Measurements from ENCODE around the gene TTC23. TPM values are rescaled to one million over a fixed set of nuclear protein-coding genes. Genes with fewer than 3 reads are reported as not detected.

TTC23 gene
- total RNA-seq, 1 experiment from 2014 or later: 8.6 TPM

DNA sequence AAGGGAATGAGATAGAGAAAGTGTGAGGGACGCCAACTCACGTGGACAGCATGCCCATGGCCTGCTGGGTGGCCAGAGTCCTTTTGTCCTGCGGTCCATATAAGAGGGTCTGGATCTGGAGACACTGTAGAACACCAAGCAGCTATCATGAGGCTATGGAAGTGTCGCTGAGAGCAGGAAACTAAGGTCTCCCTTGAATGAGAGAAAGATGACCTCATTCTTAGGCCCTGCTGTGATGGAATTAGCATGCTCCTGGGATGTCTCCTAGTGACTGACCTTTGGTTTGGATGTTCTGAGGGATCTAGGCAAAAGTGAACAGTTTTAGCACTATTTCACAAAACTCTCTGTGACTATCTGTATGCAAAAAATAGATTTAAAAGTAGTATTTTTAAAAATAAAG, 110.1 kb downstream of the TTC23 start:
- no peak for DNase-seq (ENCODE audit: low spot score)

DNA sequence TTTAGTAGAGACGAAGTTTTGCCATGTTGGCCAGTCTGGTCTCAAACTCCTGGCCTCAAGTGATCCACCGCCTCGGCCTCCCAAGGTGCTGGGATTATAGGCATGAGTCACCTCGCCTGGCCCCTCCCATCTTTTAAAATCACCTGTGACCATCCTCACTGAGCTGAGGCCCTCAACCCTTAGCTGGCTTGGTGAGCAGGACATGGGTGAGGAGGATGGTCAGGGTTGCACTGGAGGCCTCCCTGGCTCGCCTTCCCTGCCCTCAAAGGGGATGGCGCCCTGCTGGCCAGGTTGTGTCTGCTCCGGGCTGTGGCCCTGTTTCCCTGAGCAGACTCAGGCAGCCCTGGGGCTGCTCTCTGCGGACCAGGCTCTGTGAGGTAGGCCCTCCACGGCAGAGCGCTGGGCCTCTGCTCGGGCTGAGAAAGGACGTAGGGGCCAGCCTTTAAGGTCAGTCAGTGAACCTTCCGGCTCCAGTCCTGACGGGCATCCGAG, 110.8 kb downstream of the TTC23 start:
- DNase-seq (ENCODE audit: low spot score): no peak

DNA sequence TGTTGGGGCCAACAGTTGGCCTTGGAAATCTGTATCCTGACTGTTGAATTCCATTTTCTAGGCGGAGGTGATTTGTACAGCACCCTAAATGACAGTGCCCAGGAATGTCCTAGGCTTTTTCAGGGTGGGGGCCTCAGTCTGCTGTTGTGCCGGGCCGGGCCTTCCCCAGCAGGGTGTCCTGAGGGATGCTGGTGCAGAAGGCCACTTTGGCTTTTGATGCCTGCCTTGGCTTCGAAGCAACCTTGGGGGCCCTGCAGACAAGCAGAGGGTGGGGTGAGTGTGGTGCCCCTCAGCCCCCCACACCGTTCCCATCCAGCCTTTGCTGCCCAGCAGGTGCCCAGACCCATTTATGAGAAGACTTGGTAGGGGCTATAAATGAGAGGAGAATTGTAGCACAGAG, 111.5 kb downstream of the TTC23 start:
- no peak for DNase-seq (ENCODE audit: low spot score)

DNA sequence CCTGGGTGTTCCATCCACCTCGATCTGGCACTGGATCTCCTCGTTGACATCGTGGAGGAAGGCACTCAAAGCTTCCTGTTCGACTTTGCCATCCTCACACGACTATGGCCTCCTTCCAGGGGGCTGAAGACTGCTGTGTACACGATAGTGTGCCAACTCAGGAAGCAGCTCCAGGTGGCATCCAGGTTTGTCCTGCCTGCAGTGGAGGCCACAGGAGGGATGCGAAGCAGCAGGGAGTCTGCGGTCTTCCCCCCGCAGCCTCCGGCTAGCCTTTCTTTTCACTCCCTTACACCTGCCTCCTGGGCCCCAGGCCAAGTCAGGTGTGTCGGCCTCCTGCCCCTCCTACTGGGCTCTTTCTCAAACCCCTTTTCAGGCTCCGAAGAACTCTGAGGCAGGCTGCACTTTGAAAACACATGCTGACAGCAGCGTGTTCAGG, 112.3 kb downstream of the TTC23 start:
- no peak for DNase-seq (ENCODE audit: low spot score)

DNA sequence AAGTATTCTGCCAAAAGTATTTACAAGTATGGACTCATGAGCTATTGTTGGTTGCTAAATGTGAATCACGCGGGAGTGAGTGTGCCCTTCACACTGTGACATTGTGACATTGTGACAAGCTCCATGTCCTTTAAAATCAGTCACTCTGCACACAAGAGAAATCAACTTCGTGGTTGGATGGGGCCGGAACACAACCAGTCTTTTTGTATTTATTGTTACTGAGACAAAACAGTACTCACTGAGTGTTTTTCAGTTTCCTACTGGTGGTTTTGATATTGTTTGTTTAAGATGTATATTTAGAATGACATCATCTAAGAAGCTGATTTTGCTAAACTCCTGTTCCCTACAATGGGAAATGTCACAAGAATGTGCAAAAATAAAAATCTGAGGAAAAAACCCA, 114.2 kb downstream of the TTC23 start:
- DNase-seq (ENCODE audit: low spot score): no peak

DNA sequence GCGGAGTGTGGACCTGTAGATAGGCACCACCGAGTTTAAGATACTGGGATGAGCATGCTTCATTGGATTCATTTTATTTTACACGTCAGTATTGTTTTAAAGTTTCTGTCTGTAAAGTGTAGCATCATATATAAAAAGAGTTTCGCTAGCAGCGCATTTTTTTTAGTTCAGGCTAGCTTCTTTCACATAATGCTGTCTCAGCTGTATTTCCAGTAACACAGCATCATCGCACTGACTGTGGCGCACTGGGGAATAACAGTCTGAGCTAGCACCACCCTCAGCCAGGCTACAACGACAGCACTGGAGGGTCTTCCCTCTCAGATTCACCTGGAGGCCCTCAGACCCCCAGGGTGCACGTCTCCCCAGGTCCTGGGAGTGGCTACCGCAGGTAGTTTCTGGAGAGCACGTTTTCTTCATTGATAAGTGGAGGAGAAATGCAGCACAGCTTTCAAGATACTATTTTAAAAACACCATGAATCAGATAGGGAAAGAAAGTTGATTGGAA, 115.0 kb downstream of the TTC23 start:
- DNase-seq (ENCODE audit: low spot score): no peak

DNA sequence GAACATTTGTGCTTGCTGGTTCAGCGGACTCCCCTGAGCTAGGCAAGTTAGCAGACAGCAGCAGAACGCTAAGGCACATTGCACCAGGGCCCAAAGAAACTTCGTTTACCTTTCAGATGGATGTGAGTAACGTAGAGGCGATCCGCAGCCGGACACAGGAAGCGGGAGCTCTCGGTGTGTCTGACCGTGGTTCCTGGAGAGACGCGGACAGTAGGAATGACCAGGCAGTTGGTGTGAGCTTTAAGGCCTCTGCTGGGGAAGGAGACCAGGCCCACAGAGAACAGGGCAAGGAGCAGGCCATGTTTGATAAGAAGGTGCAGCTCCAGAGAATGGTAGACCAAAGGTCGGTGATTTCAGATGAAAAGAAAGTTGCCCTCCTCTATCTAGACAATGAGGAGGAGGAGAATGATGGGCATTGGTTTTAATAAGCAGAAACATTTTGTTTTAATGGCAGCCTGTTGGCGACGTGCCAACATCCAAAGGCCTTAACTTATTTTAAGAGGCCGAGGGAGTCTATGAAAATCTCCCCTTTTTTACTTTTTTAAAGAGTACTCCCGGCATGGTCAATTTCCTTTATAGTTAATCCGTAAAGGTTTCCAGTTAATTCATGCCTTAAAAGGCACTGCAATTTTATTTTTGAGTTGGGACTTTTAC, 116.6 kb downstream of the TTC23 start:
- no peak for DNase-seq (ENCODE audit: low spot score)

DNA sequence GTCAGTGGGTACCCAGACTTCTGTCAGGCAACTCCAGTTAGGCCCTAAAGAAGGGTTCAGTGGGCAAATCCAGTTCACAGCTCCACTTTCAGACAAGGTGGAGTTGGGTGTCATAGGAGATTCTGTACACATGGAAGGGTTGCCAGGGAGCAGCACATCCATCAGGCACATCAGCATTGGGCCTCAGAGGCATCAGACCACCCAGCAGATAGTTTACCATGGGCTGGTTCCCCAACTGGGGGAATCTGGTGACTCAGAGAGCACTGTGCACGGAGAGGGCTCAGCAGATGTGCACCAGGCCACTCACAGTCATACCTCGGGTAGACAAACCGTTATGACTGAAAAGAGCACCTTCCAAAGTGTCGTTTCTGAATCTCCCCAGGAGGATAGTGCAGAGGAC, 117.3 kb downstream of the TTC23 start:
- no peak for DNase-seq (ENCODE audit: low spot score)

DNA sequence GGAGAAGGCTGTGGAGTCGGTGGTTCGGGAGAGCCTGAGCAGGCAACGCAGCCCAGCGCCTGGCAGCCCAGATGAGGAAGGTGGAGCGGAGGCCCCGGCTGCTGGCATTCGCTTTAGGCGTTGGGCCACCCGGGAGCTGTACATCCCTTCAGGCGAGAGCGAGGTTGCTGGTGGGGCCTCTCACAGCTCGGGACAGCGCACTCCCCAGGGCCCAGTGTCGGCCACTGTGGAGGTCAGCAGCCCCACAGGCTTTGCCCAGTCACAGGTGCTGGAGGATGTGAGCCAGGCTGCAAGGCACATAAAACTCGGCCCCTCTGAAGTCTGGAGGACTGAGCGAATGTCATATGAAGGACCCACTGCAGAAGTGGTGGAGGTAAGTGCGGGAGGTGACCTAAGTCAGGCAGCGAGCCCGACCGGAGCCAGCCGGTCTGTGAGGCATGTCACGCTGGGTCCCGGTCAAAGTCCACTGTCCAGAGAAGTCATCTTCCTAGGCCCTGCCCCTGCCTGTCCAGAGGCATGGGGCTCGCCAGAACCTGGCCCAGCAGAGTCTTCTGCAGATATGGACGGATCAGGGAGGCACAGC, 117.8 kb downstream of the TTC23 start:
- DNase-seq (ENCODE audit: low spot score): peak; percentile 27

DNA sequence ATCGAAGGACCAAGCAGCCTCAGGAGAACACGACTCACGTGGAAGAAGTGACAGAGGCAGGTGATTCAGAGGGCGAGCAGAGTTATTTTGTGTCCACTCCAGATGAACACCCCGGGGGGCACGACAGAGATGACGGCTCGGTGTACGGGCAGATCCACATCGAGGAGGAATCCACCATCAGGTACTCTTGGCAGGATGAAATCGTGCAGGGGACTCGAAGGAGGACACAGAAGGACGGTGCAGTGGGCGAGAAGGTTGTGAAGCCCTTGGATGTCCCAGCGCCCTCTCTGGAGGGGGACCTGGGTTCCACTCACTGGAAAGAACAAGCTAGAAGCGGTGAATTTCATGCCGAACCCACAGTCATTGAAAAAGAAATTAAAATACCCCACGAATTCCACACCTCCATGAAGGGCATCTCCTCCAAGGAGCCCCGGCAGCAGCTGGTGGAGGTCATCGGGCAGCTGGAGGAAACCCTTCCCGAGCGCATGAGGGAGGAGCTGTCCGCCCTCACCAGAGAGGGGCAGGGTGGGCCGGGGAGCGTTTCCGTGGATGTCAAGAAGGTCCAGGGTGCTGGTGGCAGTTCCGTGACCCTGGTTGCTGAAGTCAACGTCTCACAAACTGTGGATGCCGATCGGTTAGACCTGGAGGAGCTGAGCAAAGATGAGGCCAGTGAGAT, 118.5 kb downstream of the TTC23 start:
- DNase-seq (ENCODE audit: low spot score): no peak

DNA sequence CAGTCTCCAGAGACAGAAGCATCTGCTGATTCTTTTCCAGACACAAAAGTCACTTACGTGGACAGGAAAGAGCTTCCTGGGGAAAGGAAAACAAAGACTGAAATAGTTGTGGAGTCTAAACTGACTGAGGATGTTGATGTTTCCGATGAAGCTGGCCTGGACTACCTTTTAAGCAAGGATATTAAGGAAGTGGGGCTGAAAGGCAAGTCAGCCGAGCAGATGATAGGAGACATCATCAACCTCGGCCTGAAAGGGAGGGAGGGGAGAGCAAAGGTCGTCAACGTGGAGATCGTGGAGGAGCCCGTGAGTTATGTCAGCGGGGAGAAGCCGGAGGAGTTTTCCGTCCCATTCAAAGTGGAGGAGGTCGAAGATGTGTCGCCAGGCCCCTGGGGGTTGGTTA, 119.1 kb downstream of the TTC23 start:
- no peak for DNase-seq (ENCODE audit: low spot score)

DNA sequence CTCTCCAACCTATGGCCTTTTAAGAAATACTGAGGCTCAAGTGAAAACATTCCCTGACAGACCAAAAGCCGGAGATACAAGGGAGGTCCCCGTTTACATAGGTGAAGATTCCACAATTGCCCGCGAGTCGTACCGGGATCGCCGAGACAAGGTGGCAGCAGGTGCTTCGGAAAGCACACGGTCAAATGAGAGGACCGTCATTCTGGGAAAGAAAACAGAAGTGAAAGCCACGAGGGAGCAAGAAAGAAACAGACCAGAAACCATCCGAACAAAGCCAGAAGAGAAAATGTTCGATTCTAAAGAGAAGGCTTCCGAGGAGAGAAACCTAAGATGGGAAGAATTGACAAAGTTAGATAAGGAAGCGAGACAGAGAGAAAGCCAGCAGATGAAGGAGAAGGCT, 119.7 kb downstream of the TTC23 start:
- DNase-seq (ENCODE audit: low spot score): no peak

DNA sequence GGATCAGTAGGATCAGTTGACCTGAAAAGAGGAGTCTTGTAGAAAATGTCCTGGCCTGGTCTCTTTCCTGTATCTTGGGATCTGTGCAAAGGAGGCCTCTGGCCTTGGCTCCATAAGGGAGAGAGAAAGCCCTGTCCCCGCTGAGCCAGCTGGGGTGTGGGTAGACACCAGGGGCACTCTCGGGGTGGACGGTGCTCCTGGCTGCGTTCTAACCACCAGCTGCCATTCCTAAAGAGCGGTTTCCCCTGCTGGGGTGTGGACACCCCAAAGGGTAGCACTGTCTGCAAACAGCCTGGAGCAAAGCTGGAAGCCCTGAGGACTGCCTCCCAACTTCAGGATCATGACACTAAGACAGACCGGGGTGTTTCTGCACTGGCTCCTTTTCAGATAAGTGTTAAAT, 121.0 kb downstream of the TTC23 start:
- no peak for DNase-seq (ENCODE audit: low spot score)

DNA sequence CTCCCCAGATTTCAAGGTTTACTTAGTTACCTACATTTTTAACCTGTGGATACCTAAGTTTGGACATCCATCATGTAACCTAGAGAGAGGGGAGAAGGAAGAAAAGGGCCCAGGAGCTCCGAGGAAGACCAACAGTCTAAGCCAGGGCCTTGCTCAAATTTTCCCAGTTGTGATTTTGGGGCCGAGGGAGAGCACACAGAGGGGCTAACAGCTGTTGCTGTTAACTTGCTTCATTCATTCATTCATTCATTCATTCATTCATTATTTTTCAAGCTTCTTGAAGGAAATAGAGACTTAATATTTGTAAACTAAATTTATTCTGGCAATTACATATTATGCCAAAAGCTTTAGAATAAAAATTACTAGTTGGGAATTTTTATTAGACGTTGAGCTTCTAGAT, 121.6 kb downstream of the TTC23 start:
- DNase-seq (ENCODE audit: low spot score): no peak

DNA sequence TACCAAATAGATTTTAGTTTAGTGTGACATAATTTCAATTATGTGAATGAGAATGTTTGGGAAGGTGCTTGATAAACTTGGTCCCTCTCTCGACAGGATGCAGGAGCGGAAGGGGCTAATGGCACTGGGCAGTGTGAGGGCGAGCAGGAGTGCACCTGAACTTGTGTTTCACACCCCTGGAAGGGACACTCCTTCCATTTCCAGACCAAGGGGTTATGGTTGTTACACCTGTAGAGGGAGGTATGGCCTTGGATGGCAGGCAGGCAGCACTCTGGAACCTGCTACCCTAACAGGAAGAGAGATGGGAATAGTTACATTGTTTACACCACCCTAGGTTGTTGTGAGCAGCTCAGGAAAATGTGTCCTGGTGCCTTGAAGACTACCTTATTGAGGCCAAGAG, 122.5 kb downstream of the TTC23 start:
- no peak for DNase-seq (ENCODE audit: low spot score)

DNA sequence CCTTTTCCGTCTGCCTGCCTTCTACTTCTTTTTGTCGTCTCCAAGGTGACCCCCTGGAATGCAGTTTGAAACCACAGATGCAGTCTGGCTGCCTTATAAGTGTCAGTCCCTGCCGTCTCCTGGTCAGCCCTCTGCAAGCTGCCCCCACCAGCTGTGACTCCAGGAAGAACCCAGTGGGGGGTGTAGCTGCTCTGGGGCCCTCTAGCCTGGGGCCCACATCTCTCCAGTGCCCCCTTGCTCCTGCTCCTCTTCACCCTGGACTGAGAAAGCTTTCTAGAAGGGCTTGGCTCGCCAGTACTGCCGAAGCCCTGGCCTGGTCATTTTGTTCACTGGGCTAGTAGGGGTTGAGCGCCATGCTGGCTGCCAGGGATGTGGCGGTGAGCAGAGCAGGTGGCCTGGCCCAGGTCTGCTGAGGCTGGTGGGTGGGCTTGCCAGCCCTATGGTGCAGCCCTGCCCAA, 123.2 kb downstream of the TTC23 start:
- no peak for DNase-seq (ENCODE audit: low spot score)

DNA sequence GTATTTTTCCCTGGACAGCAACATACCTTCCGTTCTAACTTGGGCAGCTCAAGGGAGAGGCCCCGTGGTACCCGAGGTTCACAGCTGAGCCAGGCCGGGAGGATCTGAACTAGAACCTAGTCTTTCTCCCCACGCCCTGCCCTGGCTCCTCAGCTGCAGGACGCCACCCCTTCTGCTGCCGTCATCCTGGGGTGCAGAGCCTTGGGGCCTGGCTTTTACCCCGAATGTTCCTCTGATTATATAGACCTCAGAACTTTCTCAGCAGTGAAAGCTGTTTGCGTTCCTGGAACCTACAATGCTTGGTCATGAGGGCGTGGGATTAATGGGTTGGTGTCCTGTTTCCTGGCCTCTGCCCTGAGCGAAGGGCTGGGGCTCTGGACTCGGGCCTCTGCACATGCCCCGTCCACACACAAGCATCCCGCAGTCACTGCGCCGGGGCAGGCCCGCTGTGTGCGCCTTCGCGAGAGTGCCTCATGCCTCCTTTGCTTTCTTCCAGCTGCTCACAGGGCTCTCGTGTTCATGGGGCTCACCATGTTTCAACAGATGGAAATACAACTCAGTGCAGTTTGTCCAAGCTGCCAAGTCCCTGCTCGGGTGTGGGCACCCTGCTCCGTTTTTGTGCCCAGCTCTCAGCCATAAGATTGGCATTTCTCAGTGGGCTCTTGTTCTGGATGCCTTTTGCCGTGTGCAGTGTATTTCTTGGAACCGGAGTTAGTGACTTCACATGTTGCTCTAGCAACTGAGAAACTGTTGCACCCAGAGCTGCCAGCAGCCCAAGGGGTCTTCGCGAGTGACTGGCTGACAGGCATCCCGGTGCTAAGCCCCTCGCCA, 124.1 kb downstream of the TTC23 start:
- DNase-seq (ENCODE audit: low spot score): no peak

DNA sequence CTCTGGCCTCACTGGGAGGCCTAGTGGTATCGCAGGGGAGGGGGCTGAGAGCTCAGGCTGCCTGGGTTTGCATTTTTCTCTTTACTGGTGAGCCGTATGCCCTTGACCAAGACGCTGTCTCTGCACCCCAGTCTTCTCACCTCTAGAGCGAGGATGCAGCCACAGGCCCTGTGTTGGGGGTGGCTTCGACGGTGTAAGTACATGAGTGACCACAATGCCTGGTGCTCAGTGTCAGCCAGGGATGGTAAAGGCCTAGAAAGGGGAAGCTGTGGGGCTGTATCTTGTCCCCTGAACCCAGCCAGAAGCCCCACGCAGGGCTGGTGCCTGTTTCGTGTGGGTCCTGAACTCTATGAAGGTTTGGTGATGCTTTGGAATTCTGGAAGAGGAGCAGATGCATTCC, 124.7 kb downstream of the TTC23 start:
- DNase-seq (ENCODE audit: low spot score): no peak

DNA sequence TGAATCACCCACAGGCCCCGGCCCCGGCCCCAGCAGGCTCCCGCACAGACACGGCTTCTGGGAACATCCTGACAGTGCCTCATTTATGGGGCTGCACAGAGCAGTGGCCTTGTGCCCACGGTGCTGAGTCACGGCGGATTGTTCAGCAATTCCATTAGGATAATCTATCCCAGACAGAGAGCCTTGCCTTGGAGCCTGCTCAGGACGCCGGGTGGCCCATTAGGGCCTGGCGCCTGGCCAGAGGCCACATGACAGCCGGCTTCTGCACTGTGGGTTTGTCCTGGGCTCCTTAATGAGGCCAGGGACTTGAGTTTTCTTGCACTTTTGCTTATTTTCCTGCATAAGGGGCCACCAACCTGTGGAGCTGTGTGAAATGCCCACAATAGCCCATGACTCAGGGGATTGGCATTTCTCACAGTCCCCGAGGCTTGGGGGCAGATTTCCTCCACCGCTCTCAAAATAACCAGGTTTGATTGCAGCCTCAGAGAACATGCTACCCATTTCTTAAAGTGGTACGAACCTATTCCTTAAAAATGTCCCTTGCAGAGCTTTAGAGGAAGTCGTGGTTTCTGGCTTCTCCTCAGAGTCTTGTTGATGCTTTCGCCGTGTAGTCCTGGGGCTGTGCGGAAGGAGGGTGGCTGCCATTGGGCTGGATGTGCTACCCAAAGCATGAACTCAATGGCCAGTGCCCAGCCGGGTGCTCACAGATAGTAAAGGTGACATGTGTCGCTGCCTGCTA, 125.5 kb downstream of the TTC23 start:
- peak; percentile 91 for DNase-seq (ENCODE audit: low spot score)

DNA sequence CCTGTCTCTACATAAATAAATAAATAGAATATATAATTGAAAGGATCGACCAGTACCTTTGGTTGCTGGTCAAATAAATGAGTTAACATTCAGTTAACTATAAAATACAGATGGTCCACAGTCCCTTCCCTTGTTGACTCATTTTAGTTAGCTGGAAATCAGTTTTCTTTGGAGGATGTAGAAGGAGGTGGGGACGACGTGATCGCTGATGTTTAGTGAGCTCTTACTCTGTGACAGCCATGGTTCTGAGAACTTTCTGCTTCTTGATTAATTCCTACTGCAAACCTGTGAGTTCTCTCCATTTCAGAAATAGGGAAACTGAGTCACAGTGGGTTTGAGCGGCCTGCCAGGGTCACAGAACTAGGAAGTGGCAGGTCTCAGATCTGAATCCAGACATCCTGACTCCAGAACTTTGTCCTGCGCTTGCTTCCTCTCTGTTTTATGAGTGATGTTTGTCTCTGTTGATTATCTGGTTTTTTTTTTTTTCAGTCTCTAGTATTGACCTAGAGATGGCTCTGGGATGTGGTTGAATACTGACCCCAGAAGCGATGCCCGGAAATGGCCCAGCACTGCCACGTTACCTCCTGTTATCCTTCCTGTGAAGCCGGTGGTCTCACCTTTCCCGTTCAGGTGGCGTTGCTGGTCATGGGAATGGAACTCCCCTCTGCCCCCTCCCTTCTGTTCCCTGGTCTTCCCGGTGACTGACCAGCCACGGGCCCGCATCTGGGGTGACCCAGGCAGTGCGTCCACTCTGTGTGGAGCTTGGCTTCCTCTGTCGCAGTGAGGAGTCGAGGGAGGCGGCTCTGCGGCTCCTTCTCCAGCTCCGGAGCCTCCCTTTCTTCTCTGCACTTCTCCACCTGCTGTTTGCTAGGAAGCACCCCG, 126.3 kb downstream of the TTC23 start:
- no peak for DNase-seq (ENCODE audit: low spot score)

Measured in HT-29 (cell line).